PC-9 (cell line): Measurements from ENCODE around the gene PCP2. TPM values are rescaled to one million over a fixed set of nuclear protein-coding genes. Genes with fewer than 3 reads are reported as not detected.

ENCODE experiments used
- BruUV-seq: library from RNA; stranded (reverse); fragments of 400-500 nt; replicated peaks from 2 replicates; lab custom pipeline; 2021; lab: Mats Ljungman, UMichigan
- CTCF ChIA-PET: fragments of 300-600 bp; sonication (Branson Sonifier 250); formaldehyde crosslinking; loops from one replicate; lab custom pipeline; 2022; ENCODE audit warnings: antibody characterized with exemption; lab: Charles Lee
- POLR2A ChIA-PET: fragments of 300-600 bp; sonication (Branson Sonifier 250); formaldehyde crosslinking; loops from one replicate; lab custom pipeline; 2022; ENCODE audit warnings: antibody characterized with exemption; ENCODE audit not compliant: unreplicated experiment; lab: Charles Lee
- DNase-seq, 2 experiments: peaks; one replicate each; pipeline versions ENCODE4 v3.0.0 to v3.0.0-alpha.2; 2015 to 2022; ENCODE audit warnings: mixed read lengths in 1 of 2
- H2AFZ ChIP-seq: fragments of 200-600 bp; sonication (generic); 2 replicates; pipeline ENCODE4 v1.8.1; 2017; ENCODE audit warnings: antibody characterized with exemption
- H3F3A ChIP-seq: fragments of 200-600 bp; sonication (generic); 2 replicates; pipeline ENCODE4 v1.8.1; 2017; ENCODE audit warnings: antibody characterized with exemption, mild to moderate bottlenecking, low read depth; ENCODE audit not compliant: insufficient read depth
- H3K27ac ChIP-seq: fragments of 200-600 bp; sonication (generic); 2 replicates; pipeline ENCODE4 v1.6.1; 2016; ENCODE audit warnings: mixed run types
- H3K27me3 ChIP-seq: fragments of 200-600 bp; sonication (generic); 2 replicates; pipeline ENCODE4 v1.6.1; 2016; ENCODE audit warnings: low read depth, mixed run types; ENCODE audit not compliant: insufficient read depth
- H3K36me3 ChIP-seq: fragments of 200-600 bp; sonication (generic); 2 replicates; pipeline ENCODE4 v1.6.1; 2016; ENCODE audit warnings: low read depth, mixed run types
- H3K4me1 ChIP-seq: fragments of 200-600 bp; sonication (generic); replicated peaks from 2 replicates; pipeline ENCODE4 v1.6.1; 2016; ENCODE audit warnings: mixed run types; ENCODE audit not compliant: insufficient read depth
- H3K4me2 ChIP-seq: fragments of 200-600 bp; sonication (generic); 2 replicates; pipeline ENCODE4 v1.6.1; 2017; ENCODE audit warnings: mixed run types
- H3K4me3 ChIP-seq: fragments of 200-600 bp; sonication (generic); 2 replicates; pipeline ENCODE4 v1.6.1; 2016; ENCODE audit warnings: mixed run types
- H3K79me2 ChIP-seq: fragments of 200-600 bp; sonication (generic); 2 replicates; pipeline ENCODE4 v1.6.1; 2017; ENCODE audit warnings: low read depth, mixed run types
- H3K9me2 ChIP-seq: fragments of 200-600 bp; sonication (generic); 2 replicates; pipeline ENCODE4 v1.8.1; 2017; ENCODE audit warnings: mild to moderate bottlenecking; ENCODE audit not compliant: insufficient read depth
- H3K9me3 ChIP-seq: fragments of 200-600 bp; sonication (generic); 2 replicates; pipeline ENCODE4 v1.8.1; 2016; ENCODE audit warnings: low read depth; ENCODE audit not compliant: insufficient read depth
- H4K20me1 ChIP-seq: fragments of 200-600 bp; sonication (generic); 2 replicates; pipeline ENCODE4 v1.8.1; 2017; ENCODE audit not compliant: insufficient read depth
- EZH2 ChIP-seq: fragments of 200-600 bp; sonication (generic); IDR thresholded peaks from 2 replicates; pipeline ENCODE4 v1.8.0; 2017; ENCODE audit warnings: antibody characterized with exemption, low read depth
- intact Hi-C: fragments of 100-400 bp; cut with micrococcal nuclease; formaldehyde crosslinking; loops from one replicate; pipeline ENCODE4 v1.10.0; 2022; ENCODE audit not compliant: unreplicated experiment
- total RNA-seq: library from RNA; stranded (reverse); gene quantifications from 2 replicates; pipeline ENCODE4 v1.2.3, GENCODE V29; 2021
- TF ChIP-seq, protein P1 (sequence below): fragments of 200-600 bp; sonication (generic); conservative IDR thresholded peaks from 2 replicates; pipeline ENCODE4 v1.6.1; 2017; ENCODE audit warnings: mixed run types, antibody characterized with exemption, mild to moderate bottlenecking, moderate library complexity

Gene PCP2
- total RNA-seq, 1 experiment from 2014 or later, result 0.92 TPM

DNA sequence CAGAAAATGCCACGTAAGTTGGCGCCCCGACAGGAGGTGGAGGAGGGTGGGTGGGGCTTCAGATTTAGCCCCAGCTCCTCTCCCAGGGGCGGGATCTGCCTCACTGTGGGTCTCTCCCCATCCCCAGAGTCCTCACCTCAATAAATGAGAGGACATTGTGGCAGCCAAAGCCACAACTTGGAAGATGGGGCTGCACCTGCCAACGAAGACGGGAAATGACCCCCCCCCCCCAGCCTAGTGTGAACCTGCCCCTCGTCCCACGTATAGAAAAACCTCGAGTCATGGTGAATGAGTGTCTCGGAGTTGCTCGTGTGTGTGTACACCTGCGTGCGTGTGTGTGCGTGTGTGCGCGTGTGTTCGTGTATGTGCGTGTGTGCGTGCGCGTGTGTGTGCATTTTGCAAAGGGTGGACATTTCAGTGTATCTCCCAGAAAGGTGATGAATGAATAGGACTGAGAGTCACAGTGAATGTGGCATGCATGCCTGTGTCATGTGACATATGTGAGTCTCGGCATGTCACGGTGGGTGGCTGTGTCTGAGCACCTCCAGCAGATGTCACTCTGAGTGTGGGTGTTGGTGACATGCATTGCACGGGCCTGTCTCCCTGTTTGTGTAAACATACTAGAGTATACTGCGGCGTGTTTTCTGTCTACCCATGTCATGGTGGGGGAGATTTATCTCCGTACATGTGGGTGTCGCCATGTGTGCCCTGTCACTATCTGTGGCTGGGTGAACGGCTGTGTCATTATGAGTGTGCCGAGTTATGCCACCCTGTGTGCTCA lies 45.6 kb upstream of the PCP2 start:
- intact Hi-C loops, result loop anchor here (2.0 to 10.0 kb wide), 3 partner anchors 60 to 324 kb away; partner anchors contain the start of genes CTXN1 and SNAPC2
- CTCF ChIA-PET, result interaction anchor here (0.6 kb wide), 1 partner anchor 193 kb away, joined by 3 read pairs; no protein-coding TSS in a partner anchor
- Histone ChIP-seq H3K9me2 (no peaks in the 10 kb centered on the region), H3F3A (peaks cover 16% of the 10 kb centered on the region; the same call in 1 of the 2 replicates), H3K79me2 (peaks cover 19% of the 10 kb centered on the region), H3K4me1 (peaks cover 9% of the 10 kb centered on the region; the same call in 1 of the 2 replicates), H3K27me3 (peaks cover 30% of the 10 kb centered on the region), H4K20me1 (peaks cover 9% of the 10 kb centered on the region; the same call in 1 of the 2 replicates), H3K27ac (no peak overlapping the region), H3K4me2 (no peak overlapping the region), H3K4me3 (no peak overlapping the region), H3K9me3 (0 out of 2 replicates have a peak, but pooled peaks cover under 1% of the 10 kb centered on the region), H3K36me3 (0 out of 2 replicates have a peak, but pooled peaks cover 6% of the 10 kb centered on the region), H2AFZ (no peak overlapping the region)
- BruUV-seq, result no TSS peak
- no peak for TF ChIP-seq EZH2
- TF ChIP-seq, protein P1, sequence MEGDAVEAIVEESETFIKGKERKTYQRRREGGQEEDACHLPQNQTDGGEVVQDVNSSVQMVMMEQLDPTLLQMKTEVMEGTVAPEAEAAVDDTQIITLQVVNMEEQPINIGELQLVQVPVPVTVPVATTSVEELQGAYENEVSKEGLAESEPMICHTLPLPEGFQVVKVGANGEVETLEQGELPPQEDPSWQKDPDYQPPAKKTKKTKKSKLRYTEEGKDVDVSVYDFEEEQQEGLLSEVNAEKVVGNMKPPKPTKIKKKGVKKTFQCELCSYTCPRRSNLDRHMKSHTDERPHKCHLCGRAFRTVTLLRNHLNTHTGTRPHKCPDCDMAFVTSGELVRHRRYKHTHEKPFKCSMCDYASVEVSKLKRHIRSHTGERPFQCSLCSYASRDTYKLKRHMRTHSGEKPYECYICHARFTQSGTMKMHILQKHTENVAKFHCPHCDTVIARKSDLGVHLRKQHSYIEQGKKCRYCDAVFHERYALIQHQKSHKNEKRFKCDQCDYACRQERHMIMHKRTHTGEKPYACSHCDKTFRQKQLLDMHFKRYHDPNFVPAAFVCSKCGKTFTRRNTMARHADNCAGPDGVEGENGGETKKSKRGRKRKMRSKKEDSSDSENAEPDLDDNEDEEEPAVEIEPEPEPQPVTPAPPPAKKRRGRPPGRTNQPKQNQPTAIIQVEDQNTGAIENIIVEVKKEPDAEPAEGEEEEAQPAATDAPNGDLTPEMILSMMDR, result 0 out of 2 replicates have a peak, but pooled peaks have one; percentile 23
- POLR2A ChIA-PET, result no interaction called here
- no peak for DNase-seq

DNA sequence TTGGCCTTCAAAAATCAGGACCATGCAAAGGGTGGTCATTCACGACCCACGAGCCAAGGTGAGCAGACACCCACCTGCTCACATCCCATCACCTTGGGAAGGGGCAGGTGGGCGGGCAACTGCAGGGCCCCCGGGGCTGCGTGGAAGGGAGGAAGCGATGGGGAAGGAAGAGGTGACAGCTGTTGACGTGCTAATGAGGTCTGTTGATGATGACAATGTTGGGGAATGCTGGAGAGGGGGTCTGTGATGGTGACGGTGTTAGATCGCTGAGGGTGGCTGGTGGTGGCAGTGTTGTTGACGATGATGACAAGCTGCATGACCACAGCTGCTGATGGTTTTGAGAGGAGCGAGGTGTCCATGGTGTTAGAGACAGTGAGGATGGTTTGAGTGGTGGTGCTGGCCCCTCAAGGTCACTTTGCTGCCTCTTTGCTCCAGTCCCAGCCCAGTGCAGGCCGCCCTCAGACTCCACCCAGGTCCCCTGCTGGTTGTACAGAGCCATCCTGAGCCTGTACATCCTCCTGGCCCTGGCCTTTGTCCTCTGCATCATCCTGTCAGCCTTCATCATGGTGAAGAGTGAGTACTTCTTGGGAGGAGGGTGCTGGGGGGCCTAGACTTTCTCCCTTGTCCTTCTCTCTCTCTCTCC lies 44.3 kb upstream of the PCP2 start:
- no peak overlapping the region for H3K4me2 ChIP-seq
- H3K9me3 ChIP-seq, result 0 out of 2 replicates have a peak, but pooled peaks cover 3% of the 10 kb centered on the region
- no peaks in the 10 kb centered on the region for H3K9me2 ChIP-seq
- no peaks in the 10 kb centered on the region for H4K20me1 ChIP-seq
- peaks cover 42% of the 10 kb centered on the region for H3K27me3 ChIP-seq
- H3K4me1 ChIP-seq, result peaks cover 16% of the 10 kb centered on the region; the same call in 1 of the 2 replicates
- no peak overlapping the region for H2AFZ ChIP-seq
- no peak overlapping the region for H3K4me3 ChIP-seq
- no peak for DNase-seq
- POLR2A ChIA-PET, result interaction anchor here (0.6 to 0.7 kb wide), 2 partner anchors 99 to 155 kb away, joined by 3 read pairs; no protein-coding TSS in a partner anchor
- BruUV-seq, result no TSS peak
- TF ChIP-seq EZH2, result no peak
- TF ChIP-seq, protein P1, result no peak
- H3K79me2 ChIP-seq, result peaks cover 19% of the 10 kb centered on the region
- CTCF ChIA-PET, result no interaction called here
- no peak overlapping the region for H3K27ac ChIP-seq
- H3F3A ChIP-seq, result peaks cover 7% of the 10 kb centered on the region; the same call in 1 of the 2 replicates
- intact Hi-C loops, result loop anchor here (2.0 to 10.0 kb wide), 3 partner anchors 59 to 323 kb away; partner anchors contain the start of genes CTXN1 and SNAPC2
- no peaks in the 10 kb centered on the region for H3K36me3 ChIP-seq

DNA sequence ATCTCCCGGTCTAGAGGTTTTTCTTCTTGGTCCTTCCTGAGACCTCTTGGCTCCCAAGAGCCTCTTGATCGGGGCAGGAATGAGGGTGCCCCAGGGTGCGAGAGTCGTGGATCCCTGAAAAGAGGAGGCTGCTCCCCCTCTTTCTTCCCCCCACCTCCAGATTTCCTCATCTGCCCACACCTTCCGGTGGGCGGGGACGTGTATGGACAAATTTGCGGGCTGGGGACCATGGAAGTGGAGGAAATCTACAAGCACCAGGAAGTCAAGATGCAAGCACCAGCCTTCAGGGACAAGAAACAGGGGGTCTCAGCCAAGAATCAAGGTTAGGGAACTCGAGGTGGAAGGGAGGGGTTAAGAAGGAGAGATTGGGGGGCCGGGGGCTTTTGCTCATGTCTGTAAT lies 43.3 kb upstream of the PCP2 start, which contains the start of gene MCEMP1:
TSS of gene MCEMP1 (plus strand) at position 237 of the 400 bp plus-strand sequence. CDS start at position 268, 31 bp downstream.
- Histone ChIP-seq H3K27ac (no peak within 1 kb of the TSS), H3K9me2 (no peaks in the 10 kb centered on the region), H3K4me2 (peak within 1 kb of the TSS; percentile 51), H3K4me1 (peaks cover 16% of the 10 kb centered on the region; the same call in 1 of the 2 replicates), H3K36me3 (no peaks in the 10 kb centered on the region), H3K27me3 (peaks cover 52% of the 10 kb centered on the region), H3K79me2 (peaks cover 11% of the 10 kb centered on the region), H3K9me3 (0 out of 2 replicates have a peak, but pooled peaks cover 3% of the 10 kb centered on the region), H3F3A (peaks cover 7% of the 10 kb centered on the region; the same call in 1 of the 2 replicates), H4K20me1 (no peaks in the 10 kb centered on the region), H2AFZ (no peak within 1 kb of the TSS), H3K4me3 (no peak within 1 kb of the TSS)
- intact Hi-C loops, result loop anchor here (10.0 kb wide), 2 partner anchors 248 to 322 kb away; partner anchors contain the start of genes CTXN1 and SNAPC2
- ChIA-PET CTCF (no interaction called here), POLR2A (no interaction called here)
- no peak for TF ChIP-seq EZH2
- TF ChIP-seq, protein P1, result no peak
- no peak for DNase-seq
- BruUV-seq, result no TSS peak
